OCI-LY3 (cell line): ENCODE measurements around the gene CCR9.

Source experiments
- H2AFZ ChIP-seq: fragments of 200-600, 300-600 bp; shearing (Covaris generic); 2 replicates; pipeline ENCODE4 v1.6.0; 2014; ENCODE audit warnings: antibody characterized with exemption, low read depth, low read length
- H3K27ac ChIP-seq: fragments of 200-600, 300-600 bp; sonication (generic); 2 replicates; pipeline ENCODE4 v1.5.1; 2014; ENCODE audit warnings: mild to moderate bottlenecking, low read length, moderate library complexity, mixed read lengths
- H3K27me3 ChIP-seq: fragments of 200-600, 300-600 bp; sonication (generic); 2 replicates; pipeline ENCODE4 v1.6.1; 2014; ENCODE audit warnings: low read depth, low read length, mixed read lengths
- H3K36me3 ChIP-seq: fragments of 200-600, 300-600 bp; sonication (generic); replicated peaks from 2 replicates; pipeline ENCODE3; 2014; ENCODE audit warnings: low read depth, low read length, mixed read lengths
- H3K4me1 ChIP-seq: fragments of 300-600, 200-600 bp; sonication (generic); 2 replicates; pipeline ENCODE4 v1.6.1; 2014; ENCODE audit warnings: low read length, mixed read lengths
- H3K4me2 ChIP-seq: fragments of 200-600, 300-600 bp; sonication (generic); 2 replicates; pipeline ENCODE4 v1.6.1; 2014; ENCODE audit warnings: low read length, mixed read lengths
- H3K4me3 ChIP-seq: fragments of 300-600, 200-600 bp; sonication (generic); 2 replicates; pipeline ENCODE4 v1.5.1; 2014; ENCODE audit warnings: antibody characterized with exemption, mild to moderate bottlenecking, low read length, moderate library complexity
- H3K79me2 ChIP-seq: fragments of 300-600, 200-600 bp; shearing (Covaris generic); 2 replicates; pipeline ENCODE4 v1.6.1; 2014; ENCODE audit warnings: mild to moderate bottlenecking, low read length, mixed read lengths
- H3K9ac ChIP-seq: fragments of 300-600, 200-600 bp; shearing (Covaris generic); 2 replicates; pipeline ENCODE4 v1.6.0; 2014; ENCODE audit warnings: mild to moderate bottlenecking, low read length, moderate library complexity
- H3K9me3 ChIP-seq: fragments of 200-600, 300-600 bp; shearing (Covaris generic); 2 replicates; pipeline ENCODE4 v1.6.1; 2014; ENCODE audit warnings: low read length, mixed read lengths; ENCODE audit not compliant: insufficient read depth
- H4K20me1 ChIP-seq: fragments of 200-600, 300-600 bp; sonication (generic); 2 replicates; pipeline ENCODE4 v1.6.1; 2016; ENCODE audit warnings: low read length, mixed read lengths; ENCODE audit not compliant: insufficient read depth
- CTCF ChIP-seq: fragments of 200-600, 300-600 bp; sonication (generic); IDR thresholded peaks from 2 replicates; pipeline ENCODE4 v1.5.1; 2014; ENCODE audit warnings: antibody characterized with exemption, low read length, low read depth
- EZH2phosphoT487 ChIP-seq: fragments of 200-600 bp; shearing (Covaris generic); IDR thresholded peaks from 2 replicates; pipeline ENCODE4 v1.6.1; 2018; ENCODE audit warnings: antibody characterized with exemption, mixed run types, low read depth

CCR9 gene

GRCh38 chr3:45944830-45945620, 58.7 kb downstream of the CCR9 start:
- no peaks in the 10 kb centered on the region for H3K4me1 ChIP-seq
- H3K9ac ChIP-seq = no peak overlapping the region
- TF ChIP-seq CTCF (no peak), EZH2phosphoT487 (no peak)
- H2AFZ ChIP-seq = no peak overlapping the region
- peaks cover 45% of the 10 kb centered on the region for H3K36me3 ChIP-seq
- H3K9me3 ChIP-seq = no peaks in the 10 kb centered on the region
- no peak overlapping the region for H3K4me3 ChIP-seq
- no peaks in the 10 kb centered on the region for H3K27me3 ChIP-seq
- H3K4me2 ChIP-seq = no peak overlapping the region
- 0 out of 2 replicates have a peak, but pooled peaks cover 3% of the 10 kb centered on the region for H4K20me1 ChIP-seq
- no peaks in the 10 kb centered on the region for H3K79me2 ChIP-seq
- no peak overlapping the region for H3K27ac ChIP-seq

- no peak overlapping the region for H3K4me2 ChIP-seq
- H3K9ac ChIP-seq = no peak overlapping the region
- H3K4me3 ChIP-seq = no peak overlapping the region
- no peaks in the 10 kb centered on the region for H3K9me3 ChIP-seq
- H3K27ac ChIP-seq = no peak overlapping the region
- H3K4me1 ChIP-seq = no peaks in the 10 kb centered on the region
- TF ChIP-seq CTCF (peak; percentile 44), EZH2phosphoT487 (no peak)
- H3K79me2 ChIP-seq = no peaks in the 10 kb centered on the region
- 0 out of 2 replicates have a peak, but pooled peaks cover 3% of the 10 kb centered on the region for H4K20me1 ChIP-seq
- H3K36me3 ChIP-seq = peaks cover 51% of the 10 kb centered on the region
- no peak overlapping the region for H2AFZ ChIP-seq
- no peaks in the 10 kb centered on the region for H3K27me3 ChIP-seq
Observed at GRCh38 chr3:45946307-45946706, 60.0 kb downstream of the CCR9 start.

GRCh38 chr3:45946875-45947274, 60.5 kb downstream of the CCR9 start:
- H3K9me3 ChIP-seq = no peaks in the 10 kb centered on the region
- H3K4me2 ChIP-seq = no peak overlapping the region
- H3K36me3 ChIP-seq = peaks cover 52% of the 10 kb centered on the region
- H3K27ac ChIP-seq = no peak overlapping the region
- no peak overlapping the region for H3K9ac ChIP-seq
- H4K20me1 ChIP-seq = 0 out of 2 replicates have a peak, but pooled peaks cover 3% of the 10 kb centered on the region
- no peaks in the 10 kb centered on the region for H3K79me2 ChIP-seq
- H2AFZ ChIP-seq = no peak overlapping the region
- no peak for TF ChIP-seq EZH2phosphoT487
- TF ChIP-seq CTCF = no peak
- H3K27me3 ChIP-seq = no peaks in the 10 kb centered on the region
- no peak overlapping the region for H3K4me3 ChIP-seq
- H3K4me1 ChIP-seq = no peaks in the 10 kb centered on the region

GRCh38 chr3:45947361-45947760, 61.0 kb downstream of the CCR9 start:
- H3K4me3 ChIP-seq = no peak overlapping the region
- no peak overlapping the region for H3K9ac ChIP-seq
- no peak overlapping the region for H3K4me2 ChIP-seq
- H3K27me3 ChIP-seq = no peaks in the 10 kb centered on the region
- H3K27ac ChIP-seq = no peak overlapping the region
- H2AFZ ChIP-seq = no peak overlapping the region
- TF ChIP-seq CTCF (no peak), EZH2phosphoT487 (no peak)
- no peaks in the 10 kb centered on the region for H3K9me3 ChIP-seq
- 0 out of 2 replicates have a peak, but pooled peaks cover 3% of the 10 kb centered on the region for H4K20me1 ChIP-seq
- no peaks in the 10 kb centered on the region for H3K4me1 ChIP-seq
- peaks cover 56% of the 10 kb centered on the region for H3K36me3 ChIP-seq
- H3K79me2 ChIP-seq = no peaks in the 10 kb centered on the region
